Testis (tissue), 2 donors: ENCODE measurements around the gene NPFFR2.

Experiments used
- POLR2A ChIP-seq: fragments of 450-650 bp; IDR thresholded peaks from one replicate; pipeline ENCODE4 v1.6.1; 2017; ENCODE audit warnings: antibody characterized with exemption, mild to moderate bottlenecking, moderate library complexity
- TF ChIP-seq, protein P1 (sequence below), 3 experiments: fragments of 450-650 bp in 2 of 3; fragments of 200-600 bp in 1 of 3; sonication (generic) in 1 of 3; IDR thresholded peaks; one replicate each; pipeline ENCODE4 v1.5.1; 2016 to 2019; ENCODE audit warnings: antibody characterized with exemption in 3 of 3, mild to moderate bottlenecking in 2 of 3, moderate library complexity in 1 of 3

DNA sequence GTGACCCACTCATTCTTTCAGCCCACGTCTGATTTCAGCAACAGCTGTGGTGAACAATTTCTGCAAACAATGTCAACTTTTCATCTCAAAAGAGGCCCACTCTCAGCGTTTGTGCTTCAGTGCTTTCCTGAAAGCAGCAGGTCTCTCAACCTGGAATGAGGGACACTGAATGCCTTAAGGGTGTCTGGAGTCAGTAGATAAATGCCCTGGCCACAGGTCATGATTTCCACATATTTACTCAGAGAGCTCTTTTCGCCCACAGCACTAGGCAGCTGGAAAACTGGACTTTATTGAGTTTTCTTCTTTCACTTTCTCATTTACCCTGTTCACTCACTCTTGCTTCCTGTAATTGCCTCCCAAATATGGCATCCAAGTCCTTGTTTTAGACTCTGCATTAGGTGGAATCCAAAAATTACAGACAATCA, 52.8 kb downstream of the NPFFR2 start:
- TF ChIP-seq, protein P1, sequence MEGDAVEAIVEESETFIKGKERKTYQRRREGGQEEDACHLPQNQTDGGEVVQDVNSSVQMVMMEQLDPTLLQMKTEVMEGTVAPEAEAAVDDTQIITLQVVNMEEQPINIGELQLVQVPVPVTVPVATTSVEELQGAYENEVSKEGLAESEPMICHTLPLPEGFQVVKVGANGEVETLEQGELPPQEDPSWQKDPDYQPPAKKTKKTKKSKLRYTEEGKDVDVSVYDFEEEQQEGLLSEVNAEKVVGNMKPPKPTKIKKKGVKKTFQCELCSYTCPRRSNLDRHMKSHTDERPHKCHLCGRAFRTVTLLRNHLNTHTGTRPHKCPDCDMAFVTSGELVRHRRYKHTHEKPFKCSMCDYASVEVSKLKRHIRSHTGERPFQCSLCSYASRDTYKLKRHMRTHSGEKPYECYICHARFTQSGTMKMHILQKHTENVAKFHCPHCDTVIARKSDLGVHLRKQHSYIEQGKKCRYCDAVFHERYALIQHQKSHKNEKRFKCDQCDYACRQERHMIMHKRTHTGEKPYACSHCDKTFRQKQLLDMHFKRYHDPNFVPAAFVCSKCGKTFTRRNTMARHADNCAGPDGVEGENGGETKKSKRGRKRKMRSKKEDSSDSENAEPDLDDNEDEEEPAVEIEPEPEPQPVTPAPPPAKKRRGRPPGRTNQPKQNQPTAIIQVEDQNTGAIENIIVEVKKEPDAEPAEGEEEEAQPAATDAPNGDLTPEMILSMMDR (IDR thresholded peaks at IDR 0.05), result no peak
- no peak for TF ChIP-seq POLR2A
